ENCODE measurements around the gene TUB. TPM values are rescaled to one million over a fixed set of nuclear protein-coding genes. Genes with fewer than 3 reads are reported as not detected.

Gene TUB
- total RNA-seq, 1 donor from 2014 or later: 3.3 TPM

DNA sequence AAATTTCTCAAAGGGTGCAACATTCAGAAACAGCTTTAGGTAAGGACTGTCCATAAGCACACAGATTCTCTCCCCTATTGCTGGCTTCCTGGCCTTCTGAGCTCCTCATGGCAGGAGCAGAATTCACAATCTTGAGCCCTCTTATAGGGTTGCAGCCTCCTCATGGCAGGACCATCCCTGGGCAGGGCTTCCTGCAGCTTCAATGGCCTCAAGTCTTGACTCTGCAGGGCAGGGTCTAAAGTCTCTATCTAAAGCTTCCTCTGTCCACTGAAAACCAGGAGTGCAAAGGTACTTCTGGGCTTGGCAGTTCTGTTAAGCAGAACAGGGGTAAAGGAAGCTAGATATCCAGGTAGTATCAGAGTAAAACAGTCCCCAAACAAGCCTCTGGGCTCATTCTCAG lies 28.7 kb downstream of the TUB start:
- H3K4me3 ChIP-seq (ENCODE audit: low read depth, low read length): no peak overlapping the region
- no peaks in the 10 kb centered on the region for H3K36me3 ChIP-seq (ENCODE audit: control insufficient read depth, insufficient read depth, low read length)
- DNase-seq (ENCODE audit: low read depth): no peak
- no peaks in the 10 kb centered on the region for H3K27me3 ChIP-seq (ENCODE audit: control insufficient read depth, insufficient read depth, low read length)
- no peak for TF ChIP-seq CTCF (IDR thresholded peaks at IDR 0.05; ENCODE audit: insufficient read depth, low read length, poor library complexity, severe bottlenecking)

DNA sequence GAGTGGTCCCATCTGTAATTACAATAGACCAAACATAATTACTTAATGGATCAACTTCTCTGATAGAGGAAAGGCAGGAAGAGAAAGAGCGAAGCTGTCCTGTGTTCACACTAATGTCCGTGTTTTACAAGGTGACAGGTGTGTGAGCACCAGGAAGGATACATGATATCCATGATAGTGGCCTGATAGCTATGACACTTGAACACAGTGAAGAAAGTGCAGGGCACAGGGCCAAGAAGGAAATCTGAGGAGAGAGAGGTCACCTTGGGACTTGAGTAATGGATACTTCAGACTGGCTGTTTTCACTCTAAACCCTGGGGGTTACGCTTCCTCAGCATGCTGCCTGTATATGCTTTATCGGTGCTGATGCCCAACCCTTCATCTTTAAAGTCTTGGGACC lies 29.4 kb downstream of the TUB start:
- no peak for TF ChIP-seq CTCF (IDR thresholded peaks at IDR 0.05; ENCODE audit: insufficient read depth, low read length, poor library complexity, severe bottlenecking)
- DNase-seq (ENCODE audit: low read depth): no peak
- Histone ChIP-seq H3K4me3 (ENCODE audit: low read depth, low read length) (no peak overlapping the region), H3K27me3 (ENCODE audit: control insufficient read depth, insufficient read depth, low read length) (no peaks in the 10 kb centered on the region), H3K36me3 (ENCODE audit: control insufficient read depth, insufficient read depth, low read length) (no peaks in the 10 kb centered on the region)

GRCh38 chr11:8111636-8112035 lies 30.6 kb downstream of the TUB start:
- H3K4me3 ChIP-seq (ENCODE audit: low read depth, low read length): no peak overlapping the region
- H3K36me3 ChIP-seq (ENCODE audit: control insufficient read depth, insufficient read depth, low read length): no peaks in the 10 kb centered on the region
- H3K27me3 ChIP-seq (ENCODE audit: control insufficient read depth, insufficient read depth, low read length): no peaks in the 10 kb centered on the region
- TF ChIP-seq CTCF (IDR thresholded peaks at IDR 0.05; ENCODE audit: insufficient read depth, low read length, poor library complexity, severe bottlenecking): no peak
- DNase-seq (ENCODE audit: low read depth): no peak

GRCh38 chr11:8122173-8122764 lies 41.3 kb downstream of the TUB start:
- Histone ChIP-seq H3K27me3 (ENCODE audit: control insufficient read depth, insufficient read depth, low read length) (no peaks in the 10 kb centered on the region), H3K36me3 (ENCODE audit: control insufficient read depth, insufficient read depth, low read length) (no peaks in the 10 kb centered on the region), H3K4me3 (ENCODE audit: low read depth, low read length) (no peak overlapping the region)
- no peak for TF ChIP-seq CTCF (IDR thresholded peaks at IDR 0.05; ENCODE audit: insufficient read depth, low read length, poor library complexity, severe bottlenecking)
- DNase-seq (ENCODE audit: low read depth): no peak

GRCh38 chr11:8126649-8127289 lies 45.8 kb downstream of the TUB start:
- Histone ChIP-seq H3K4me3 (ENCODE audit: low read depth, low read length) (no peak overlapping the region), H3K36me3 (ENCODE audit: control insufficient read depth, insufficient read depth, low read length) (no peaks in the 10 kb centered on the region), H3K27me3 (ENCODE audit: control insufficient read depth, insufficient read depth, low read length) (no peaks in the 10 kb centered on the region)
- DNase-seq (ENCODE audit: low read depth): no peak
- no peak for TF ChIP-seq CTCF (IDR thresholded peaks at IDR 0.05; ENCODE audit: insufficient read depth, low read length, poor library complexity, severe bottlenecking)

DNA sequence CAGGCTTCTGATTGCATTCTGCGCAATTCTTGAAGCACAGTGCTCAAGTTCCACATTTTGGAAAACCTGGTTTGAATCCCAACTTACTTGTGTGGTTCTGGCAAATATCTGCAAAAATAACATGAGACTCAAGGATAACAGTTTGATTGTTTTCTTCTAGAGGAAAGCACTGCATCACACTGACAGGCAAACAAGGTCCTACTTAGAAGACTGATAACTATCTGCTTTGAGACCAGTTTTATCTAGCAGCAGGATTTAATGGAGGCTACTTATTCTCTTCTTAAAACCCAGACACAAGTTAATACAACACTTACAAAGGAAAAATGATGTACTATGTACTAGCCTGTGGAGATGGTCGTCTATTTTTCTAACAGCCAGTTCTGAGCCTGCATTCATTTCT lies 46.4 kb downstream of the TUB start:
- no peak for TF ChIP-seq CTCF (IDR thresholded peaks at IDR 0.05; ENCODE audit: insufficient read depth, low read length, poor library complexity, severe bottlenecking)
- Histone ChIP-seq H3K36me3 (ENCODE audit: control insufficient read depth, insufficient read depth, low read length) (no peaks in the 10 kb centered on the region), H3K4me3 (ENCODE audit: low read depth, low read length) (no peak overlapping the region), H3K27me3 (ENCODE audit: control insufficient read depth, insufficient read depth, low read length) (no peaks in the 10 kb centered on the region)
- DNase-seq (ENCODE audit: low read depth): no peak

Data from kidney epithelial cell (primary cell).